Heart left ventricle (tissue), 13 donors: ENCODE data around the gene TSACC.

Experiments used
- POLR2A ChIP-seq, 2 donors: fragments of 450-650 bp; IDR thresholded peaks; one replicate each; pipeline ENCODE4 v1.6.1; 2017; ENCODE audit warnings: antibody characterized with exemption in 2 of 2, mild to moderate bottlenecking in 2 of 2, moderate library complexity in 2 of 2
- TF ChIP-seq, protein P1 (sequence below), 12 donors: fragments of 200-600 bp; sonication (generic) in 4 of 12; IDR thresholded peaks; one replicate each; pipeline versions ENCODE4 v1.5.0 to v1.8.0; 2018 to 2022; ENCODE audit warnings: antibody characterized with exemption in 12 of 12, mild to moderate bottlenecking in 5 of 12
- donor health status: ischemic (EF 13 %, LVEDD 7.1; RV severe dilation, severe dysfunction).
- donor health status: DM: no; HTN: yes; CAD: no.
- donor health status: DM: no; HTN: no; CAD: no.
- donor health status: ischemic (EF 25% LVEDD 6.9; RV normal size, moderate dysfunction).
- donor health status: ischemic (EF 25% LVEDD 5.7; RV mildly dilated, moderate dysfunction).
- donor health status: ischemic (EF 35%, LVEDD 5.7; RV mildly dilated, moderate dysfunction).
- donor health status: nonischemic (EF 11% LVEDD 7.7; RV severe dilation, severe dysfunction).
- donor health status: DM: yes; HTN: yes; CAD: no.
- donor health status: PGD.
- donor health status: ischemic (EF 29% LVEDD 5.4; RV normal size, mild dysfunction).
- donor health status: nonischemic (EF 23%, LVEDD 6.1; RV moderate dilation, normal function).

DNA sequence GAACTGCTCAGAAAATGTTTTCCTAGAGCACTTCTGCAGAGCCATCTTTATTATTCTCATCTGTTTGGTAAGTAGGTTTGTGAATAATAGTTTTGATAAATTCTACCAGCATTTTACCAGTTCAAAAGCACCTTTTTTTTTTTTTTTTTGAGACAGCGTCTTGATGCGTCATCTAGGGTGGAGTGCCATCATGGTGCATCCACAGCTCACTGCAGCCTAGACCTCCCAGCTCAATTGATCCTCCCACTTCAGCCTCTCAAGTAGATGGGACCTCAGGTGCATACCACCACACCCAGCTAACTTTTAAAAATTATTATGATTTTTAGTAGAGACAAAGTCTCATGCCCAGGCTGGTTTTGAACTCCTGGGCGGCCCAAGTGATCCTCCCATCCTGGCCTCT lies 20.9 kb downstream of the TSACC start:
- TF ChIP-seq, protein P1, sequence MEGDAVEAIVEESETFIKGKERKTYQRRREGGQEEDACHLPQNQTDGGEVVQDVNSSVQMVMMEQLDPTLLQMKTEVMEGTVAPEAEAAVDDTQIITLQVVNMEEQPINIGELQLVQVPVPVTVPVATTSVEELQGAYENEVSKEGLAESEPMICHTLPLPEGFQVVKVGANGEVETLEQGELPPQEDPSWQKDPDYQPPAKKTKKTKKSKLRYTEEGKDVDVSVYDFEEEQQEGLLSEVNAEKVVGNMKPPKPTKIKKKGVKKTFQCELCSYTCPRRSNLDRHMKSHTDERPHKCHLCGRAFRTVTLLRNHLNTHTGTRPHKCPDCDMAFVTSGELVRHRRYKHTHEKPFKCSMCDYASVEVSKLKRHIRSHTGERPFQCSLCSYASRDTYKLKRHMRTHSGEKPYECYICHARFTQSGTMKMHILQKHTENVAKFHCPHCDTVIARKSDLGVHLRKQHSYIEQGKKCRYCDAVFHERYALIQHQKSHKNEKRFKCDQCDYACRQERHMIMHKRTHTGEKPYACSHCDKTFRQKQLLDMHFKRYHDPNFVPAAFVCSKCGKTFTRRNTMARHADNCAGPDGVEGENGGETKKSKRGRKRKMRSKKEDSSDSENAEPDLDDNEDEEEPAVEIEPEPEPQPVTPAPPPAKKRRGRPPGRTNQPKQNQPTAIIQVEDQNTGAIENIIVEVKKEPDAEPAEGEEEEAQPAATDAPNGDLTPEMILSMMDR (IDR thresholded peaks at IDR 0.05): no peak
- TF ChIP-seq POLR2A (IDR thresholded peaks at IDR 0.05): no peak
